Lung microvascular endothelial cell (primary cell): ENCODE data around the gene STK16. TPM values are rescaled to one million over a fixed set of nuclear protein-coding genes. Genes with fewer than 3 reads are reported as not detected.
"Not testable (repeated sequence)": the region's sequence is repeated elsewhere in the genome, so short reads cannot be mapped to it uniquely, and the experiment has no call there.

Experiments used
- DNase-seq, 2 donors: peaks; one replicate each; pipeline versions ENCODE4 v3.0.0 to v3.0.0-alpha.2; 2010; ENCODE audit warnings: low read depth in 2 of 2
- total RNA-seq: library from RNA; depleted of rRNA; stranded (reverse); fragments of >200 nt; gene quantifications from 2 replicates; pipeline ENCODE4 v1.2.1, GENCODE V29; 2014

STK16 gene
- total RNA-seq, 1 donor from 2014 or later = 13.9 TPM

GRCh38 chr2:219243291-219243761 lies 2.0 kb upstream of the STK16 start:
- no peak for DNase-seq

GRCh38 chr2:219244789-219245147 lies 511 bp upstream of the STK16 start:
- DNase-seq = no peak

- peak in 1 of 2 donors; percentile 12 for DNase-seq
Observed at GRCh38 chr2:219245899-219246230, 586 bp downstream of the STK16 start.

- DNase-seq = no peak
Observed at GRCh38 chr2:219246559-219246958, 1.3 kb downstream of the STK16 start.

- no peak for DNase-seq
Observed at GRCh38 chr2:219247678-219248642, 2.7 kb downstream of the STK16 start.

- no peak for DNase-seq
Observed at GRCh38 chr2:219248845-219249202, 3.5 kb downstream of the STK16 start.

- peak; percentile 70 to 77 for DNase-seq
Observed at GRCh38 chr2:219249203-219249980, 4.1 kb downstream of the STK16 start.

GRCh38 chr2:219250049-219250781 lies 4.9 kb downstream of the STK16 start:
- DNase-seq = no peak

- no peak for DNase-seq
Observed at GRCh38 chr2:219251656-219252055, 6.4 kb downstream of the STK16 start.

GRCh38 chr2:219252084-219252483 lies 6.8 kb downstream of the STK16 start:
- DNase-seq = no peak

- no peak for DNase-seq
Observed at GRCh38 chr2:219252570-219252899, 7.3 kb downstream of the STK16 start.

GRCh38 chr2:219252900-219253752 lies 7.8 kb downstream of the STK16 start, which contains the start of gene TUBA4B:
Gene TUBA4B, plus strand, starts transcription at chr2:219253243. Its CDS starts 165 bp downstream, at chr2:219253408.
- peak; percentile 12 to 19 for DNase-seq

GRCh38 chr2:219253753-219254589 lies 8.7 kb downstream of the STK16 start, which contains the start of gene TUBA4A:
Gene TUBA4A, minus strand, starts transcription at chr2:219253918. Its CDS starts 60 bp downstream, at chr2:219253858.
- peak; percentile 71 to 79 for DNase-seq

- DNase-seq = no peak
Observed at GRCh38 chr2:219254590-219255201, 9.4 kb downstream of the STK16 start.

- DNase-seq = not testable (repeated sequence)
Observed at GRCh38 chr2:219258942-219259341, 13.7 kb downstream of the STK16 start.

GRCh38 chr2:219261024-219261855 lies 16.0 kb downstream of the STK16 start:
- DNase-seq = no peak

- no peak for DNase-seq
Observed at GRCh38 chr2:219266232-219266631, 21.0 kb downstream of the STK16 start.

GRCh38 chr2:219266886-219267285 lies 21.6 kb downstream of the STK16 start:
- no peak for DNase-seq
